Aorta (tissue), 4 donors: ENCODE results near the gene CYP2B6. TPM values are rescaled to one million over a fixed set of nuclear protein-coding genes. Genes with fewer than 3 reads are reported as not detected.

Experiments
- polyA plus RNA-seq, 2 donors: library from polyadenylated mRNA; stranded (reverse); fragments of 200-250 nt; gene quantifications; one replicate each; pipeline ENCODE4 v1.2.3, GENCODE V29; 2013
- total RNA-seq, 2 donors: library from RNA; stranded (reverse); fragmentation: NEBNext Ultra II Directional; extraction: Animal tissue kit (Norgen Biotek cat#: 25700); gene quantifications; one replicate each; pipeline ENCODE4 v1.2.1, GENCODE V29; 2021
- donor health status: healthy with polysubstance abuse.
- donor health status: Bipolar disorder and iron deficiency.
- donor health status: DM: no; HTN: no; CAD: no.
- donor health status: DM: yes; HTN: yes; CAD: no.

CYP2B6 gene
- total and polyA plus RNA-seq, 4 donors, result 1.6 TPM; not detected in 3

Other genes starting within 250 kb of the CYP2B6 start
- gene ACTMAP, start 240.8 kb upstream of the CYP2B6 start, total RNA-seq, result 1 to 10 TPM; 4.2 to 6.1 TPM
- gene ACTMAP, start 240.8 kb upstream of the CYP2B6 start, polyA plus RNA-seq, result 1 to 10 TPM in 1 of 2 donors, under 1 TPM in 1; 0.88 to 3.2 TPM
- gene SNRPA, start 240.1 kb upstream of the CYP2B6 start, total RNA-seq, result 10 to 100 TPM; 40.5 to 47.2 TPM
- gene SNRPA, start 240.1 kb upstream of the CYP2B6 start, polyA plus RNA-seq, result 10 to 100 TPM; 26.7 to 49.1 TPM
- gene MIA, start 215.8 kb upstream of the CYP2B6 start, total RNA-seq, result 1 to 10 TPM; 1.7 to 3.6 TPM
- not detected for gene MIA, start 215.8 kb upstream of the CYP2B6 start, polyA plus RNA-seq
- 10 to 100 TPM; 28.1 to 33.3 TPM for gene RAB4B, start 213.0 kb upstream of the CYP2B6 start, total RNA-seq
- gene RAB4B, start 213.0 kb upstream of the CYP2B6 start, polyA plus RNA-seq, result 10 to 100 TPM; 19.3 to 67.2 TPM
- 100 to 1,000 TPM in 1 of 2 donors, 10 to 100 TPM in 1; 85.7 to 102 TPM for gene EGLN2, start 192.1 kb upstream of the CYP2B6 start, total RNA-seq
- gene EGLN2, start 192.1 kb upstream of the CYP2B6 start, polyA plus RNA-seq, result 100 to 1,000 TPM in 1 of 2 donors, 10 to 100 TPM in 1; 60.0 to 120 TPM
- not detected for gene CYP2A6, start 140.8 kb upstream of the CYP2B6 start, total RNA-seq
- under 1 TPM in 1 of 2 donors, not detected in 1; 0.38 TPM for gene CYP2A6, start 140.8 kb upstream of the CYP2B6 start, polyA plus RNA-seq
- gene CYP2A7, start 109.1 kb upstream of the CYP2B6 start, total RNA-seq, result not detected
- gene CYP2A7, start 109.1 kb upstream of the CYP2B6 start, polyA plus RNA-seq, result not detected
- gene CYP2A13, start 97.2 kb downstream of the CYP2B6 start, total RNA-seq, result not detected
- gene CYP2A13, start 97.2 kb downstream of the CYP2B6 start, polyA plus RNA-seq, result not detected
- gene CYP2F1, start 123.2 kb downstream of the CYP2B6 start, total RNA-seq, result not detected
- gene CYP2F1, start 123.2 kb downstream of the CYP2B6 start, polyA plus RNA-seq, result not detected
- gene CYP2S1, start 201.9 kb downstream of the CYP2B6 start, total RNA-seq, result 1 to 10 TPM; 1.7 to 2.5 TPM
- gene CYP2S1, start 201.9 kb downstream of the CYP2B6 start, polyA plus RNA-seq, result 10 to 100 TPM in 1 of 2 donors, not detected in 1; 11.5 TPM
- gene AXL, start 227.9 kb downstream of the CYP2B6 start, total RNA-seq, result 100 to 1,000 TPM; 106 TPM
- gene AXL, start 227.9 kb downstream of the CYP2B6 start, polyA plus RNA-seq, result 10 to 100 TPM; 14.8 to 44.6 TPM